HG03103 (cell line): ENCODE results near the gene DCDC1.

Experiments
- ATAC-seq: cut with Tn5 transposase; IDR thresholded peaks from one replicate; pipeline ENCODE4 v1.9.1; 2021; ENCODE audit warnings: low read depth; ENCODE audit not compliant: unreplicated experiment

DCDC1 gene

GRCh38 chr11:30917859-30918478 is 451.6 kb downstream of the DCDC1 start:
- peak; percentile 66 for ATAC-seq

- ATAC-seq, result no peak
These were observed 452.3 kb downstream of the DCDC1 start for GRCh38 chr11:30917266-30917665.

- ATAC-seq, result no peak
These were observed 452.8 kb downstream of the DCDC1 start for GRCh38 chr11:30916764-30917163.

GRCh38 chr11:30914143-30914762 is 455.3 kb downstream of the DCDC1 start:
- no peak for ATAC-seq

DNA sequence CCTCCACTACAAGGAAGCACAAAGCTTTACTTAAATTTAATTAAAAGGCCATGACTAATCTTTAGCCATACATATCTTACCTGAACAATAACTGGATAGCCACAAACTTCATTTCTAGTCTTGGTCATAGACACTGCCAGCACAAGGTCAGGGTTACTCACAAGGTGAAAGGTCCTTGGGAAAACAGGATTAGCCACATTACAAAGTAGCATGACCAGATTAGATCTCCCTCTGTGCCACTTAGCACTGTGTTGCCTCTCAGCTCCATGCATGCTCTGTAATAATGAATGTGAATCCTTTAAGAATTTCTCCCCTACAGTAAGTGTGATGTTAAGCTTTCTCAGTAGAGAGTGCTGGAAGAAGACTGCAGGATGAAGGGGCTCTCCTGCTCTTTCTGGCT is 458.3 kb downstream of the DCDC1 start:
- ATAC-seq, result no peak

GRCh38 chr11:30908857-30909256 is 460.7 kb downstream of the DCDC1 start:
- ATAC-seq, result no peak

GRCh38 chr11:30908272-30908671 is 461.3 kb downstream of the DCDC1 start:
- no peak for ATAC-seq

- ATAC-seq, result no peak
These were observed 466.6 kb downstream of the DCDC1 start for GRCh38 chr11:30902929-30903328.

DNA sequence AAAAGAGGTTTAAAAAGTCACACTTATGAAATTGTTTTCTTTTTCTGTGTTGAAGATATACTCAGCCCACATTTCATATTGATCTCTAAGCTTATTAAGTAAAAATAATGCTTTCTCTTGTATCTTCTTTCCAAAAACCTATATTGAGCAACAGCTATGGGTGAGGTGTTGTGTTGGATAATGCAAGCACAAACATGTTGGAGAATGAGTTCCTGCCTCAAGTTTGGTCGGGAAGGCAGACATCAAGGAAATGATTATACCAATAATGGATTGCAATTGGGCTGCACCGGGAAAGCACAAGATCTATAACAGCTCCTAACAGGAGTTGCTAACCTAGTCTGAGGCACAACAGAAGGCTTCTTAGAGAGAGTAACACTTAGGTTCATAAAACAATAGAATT is 474.5 kb downstream of the DCDC1 start:
- no peak for ATAC-seq

DNA sequence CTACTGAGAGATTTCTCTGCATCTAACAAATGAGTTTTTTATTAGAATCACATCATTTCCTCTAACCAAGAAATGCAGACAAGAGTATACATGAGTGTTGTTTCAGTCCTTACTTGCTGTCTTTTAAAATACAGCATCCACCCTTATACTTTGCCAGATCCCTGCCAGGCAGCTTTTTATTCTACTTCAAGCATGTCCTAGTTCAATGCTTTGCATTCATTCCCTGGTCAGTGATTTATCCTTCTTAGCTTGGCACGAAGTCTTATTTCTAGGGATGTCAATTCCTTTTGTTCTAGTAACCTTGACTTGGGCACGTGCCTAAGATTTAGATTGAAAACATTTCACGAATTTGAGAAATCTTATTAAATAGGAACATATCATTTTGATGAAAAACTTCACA is 476.2 kb downstream of the DCDC1 start:
- ATAC-seq, result no peak

DNA sequence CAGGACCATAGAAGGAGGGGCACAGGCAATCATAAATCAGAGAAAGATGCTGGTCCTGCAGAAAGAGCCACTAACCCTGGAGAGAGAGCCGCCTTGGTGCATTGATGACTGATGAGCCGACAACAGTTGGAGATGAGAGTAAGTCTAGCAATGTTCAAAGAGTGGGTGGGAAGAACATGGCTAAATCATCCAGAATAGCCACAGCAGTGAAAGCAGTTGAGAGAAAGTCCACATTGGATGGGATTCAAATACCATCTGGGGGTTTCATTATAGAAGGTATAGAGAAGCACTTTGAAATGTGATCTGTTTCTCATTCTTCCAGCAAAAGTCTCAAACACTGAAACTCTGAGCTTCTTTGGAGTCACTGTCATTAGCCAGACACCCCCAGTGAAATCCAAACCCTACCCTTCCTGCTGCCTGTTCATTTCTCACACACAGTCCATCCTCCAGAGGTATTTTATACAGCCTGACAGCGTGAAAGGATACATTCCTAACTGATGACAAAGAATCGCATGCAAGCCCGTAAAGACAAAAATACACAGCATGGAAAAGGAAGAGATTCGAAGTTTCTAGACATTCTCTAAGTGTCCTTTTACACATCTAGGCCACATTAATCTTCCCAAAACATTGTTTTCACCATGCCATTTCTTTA is 480.3 kb downstream of the DCDC1 start:
- no peak for ATAC-seq

DNA sequence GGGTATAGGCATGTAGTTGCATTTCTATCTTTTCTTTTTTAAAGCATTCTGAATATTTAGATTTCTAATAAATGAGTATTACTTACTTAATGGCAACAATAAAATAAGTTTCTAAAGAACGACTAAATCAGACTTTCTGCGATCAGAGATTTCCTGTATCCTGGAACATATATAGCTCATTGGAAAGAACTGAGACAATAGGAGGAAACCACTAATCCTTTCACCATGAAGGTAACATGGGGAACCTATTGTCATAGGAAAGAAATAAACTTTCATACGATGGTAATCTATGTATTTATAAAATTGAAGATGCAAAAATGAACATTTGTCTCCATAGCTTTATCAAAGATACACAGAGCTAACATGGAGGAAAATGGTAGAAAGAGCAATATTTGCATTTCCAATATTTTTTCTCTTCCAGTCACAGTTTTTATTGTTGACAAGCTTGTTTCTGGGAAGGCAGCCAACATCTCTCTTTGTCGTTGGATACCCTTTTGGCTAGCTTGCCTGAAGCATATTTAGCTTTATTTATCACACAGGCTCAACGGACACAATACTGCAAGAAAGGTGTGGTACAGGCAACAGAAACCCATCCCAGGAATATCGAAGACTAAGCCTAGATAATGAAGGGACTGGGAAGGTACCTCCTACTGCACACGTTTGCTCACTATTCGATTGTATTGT is 490.1 kb downstream of the DCDC1 start:
- ATAC-seq, result no peak

GRCh38 chr11:30878400-30878799 is 491.1 kb downstream of the DCDC1 start:
- no peak for ATAC-seq

- no peak for ATAC-seq
These were observed 492.7 kb downstream of the DCDC1 start for GRCh38 chr11:30876663-30877396.

GRCh38 chr11:30876228-30876627 is 493.3 kb downstream of the DCDC1 start:
- ATAC-seq, result no peak

- ATAC-seq, result no peak
These were observed 493.7 kb downstream of the DCDC1 start for GRCh38 chr11:30875806-30876205.

GRCh38 chr11:30873924-30874610 is 495.5 kb downstream of the DCDC1 start:
- no peak for ATAC-seq

DNA sequence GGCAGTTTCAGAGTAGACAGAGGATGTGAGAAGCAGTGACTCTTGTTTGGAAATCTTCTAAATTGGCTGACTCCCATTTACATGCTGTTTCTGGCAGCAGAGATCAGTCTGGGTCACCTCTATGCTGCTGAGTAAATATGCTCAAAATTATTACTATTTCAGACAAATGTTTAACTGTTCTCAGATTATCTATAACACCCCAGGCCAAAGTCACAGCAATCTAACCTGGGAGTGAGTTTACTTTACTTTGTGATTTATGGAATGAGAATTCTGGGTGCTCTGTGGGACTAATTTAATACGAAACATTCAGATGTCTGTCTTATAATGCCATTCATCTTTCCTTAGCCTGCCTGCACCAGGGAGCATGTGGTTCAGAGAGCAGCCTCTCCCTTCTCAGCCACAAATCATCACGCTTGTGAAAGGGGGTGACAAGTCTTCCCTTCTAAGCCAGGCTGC is 500.9 kb downstream of the DCDC1 start:
- no peak for ATAC-seq

DNA sequence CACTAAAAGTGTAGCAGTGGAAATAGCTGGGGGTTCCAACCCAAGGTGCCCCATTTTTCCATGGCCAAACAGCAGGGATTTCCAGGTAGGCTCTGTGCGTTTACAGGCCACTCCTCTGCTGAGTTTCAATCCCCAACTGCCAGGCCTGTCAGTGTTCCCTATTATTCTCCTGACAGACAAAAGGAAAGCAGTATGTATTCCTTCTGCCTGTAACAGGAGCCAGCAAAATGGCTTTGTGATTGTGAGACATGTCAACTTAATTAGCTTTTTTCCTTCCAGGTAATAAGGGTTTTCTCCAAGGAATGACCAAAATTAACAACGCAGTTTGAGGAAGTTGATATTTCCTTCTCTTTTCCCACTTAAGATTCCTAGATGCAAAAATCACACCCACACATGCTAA is 506.3 kb downstream of the DCDC1 start:
- no peak for ATAC-seq

GRCh38 chr11:30861531-30861930 is 508.0 kb downstream of the DCDC1 start:
- no peak for ATAC-seq
